ENCODE data around the gene ANKHD1.

- TF ChIP-seq EZH2phosphoT487 (IDR thresholded peaks at IDR 0.05; ENCODE audit: insufficient read depth, low read depth) (no peak), EZH2 (IDR thresholded peaks at IDR 0.05; ENCODE audit: insufficient read depth, poor library complexity, severe bottlenecking) (no peak)
These were observed 28.1 kb downstream of the ANKHD1 start for GRCh38 chr5:140429724-140430123.
